ENCODE data around the gene UBAC2.

DNA sequence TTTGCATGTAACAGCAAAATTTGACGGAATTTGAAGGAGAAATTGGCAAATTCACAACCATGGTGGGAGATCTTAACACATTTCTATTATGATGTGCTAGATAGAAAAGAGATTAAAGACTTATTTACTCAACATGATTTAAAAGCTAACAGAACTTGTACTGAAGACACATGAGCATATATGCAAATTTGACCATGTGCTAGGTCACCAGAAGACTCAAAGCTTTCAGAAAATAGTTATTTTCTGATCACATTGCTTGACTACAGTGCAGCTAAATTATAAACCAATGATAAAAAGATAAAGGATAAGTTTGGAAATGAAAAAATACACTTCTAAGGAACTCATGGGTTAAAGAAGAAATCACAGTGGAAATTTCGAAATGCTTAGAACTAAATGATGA lies 97.4 kb downstream of the UBAC2 start:
- TF ChIP-seq CTCF (conservative IDR thresholded peaks at IDR 0.05; ENCODE audit: low read depth, low read length) = no peak
- TF ChIP-seq EZH2 (IDR thresholded peaks at IDR 0.05; ENCODE audit: borderline replicate concordance, low read depth, low read length, poor library complexity, severe bottlenecking) = no peak
